Bronchial epithelial cell (primary cell): ENCODE measurements around the gene KMT2E. TPM values are rescaled to one million over a fixed set of nuclear protein-coding genes. Genes with fewer than 3 reads are reported as not detected.

ENCODE experiments used
- DNase-seq: peaks from one replicate; pipeline ENCODE4 v3.0.0-alpha.2; 2010; ENCODE audit warnings: low read depth
- FAIRE-seq: peaks from 2 replicates; lab custom pipeline; 2011; peaks lifted over from hg19 to GRCh38; lab: Jason Lieb, UNC
- H3K27me3 ChIP-seq: 2 replicates; pipeline ENCODE4 v1.5.1; 2011; ENCODE audit warnings: low read length; ENCODE audit not compliant: control insufficient read depth, insufficient read depth
- H3K36me3 ChIP-seq: 2 replicates; pipeline ENCODE4 v1.5.1; 2011; ENCODE audit warnings: low read length; ENCODE audit not compliant: control insufficient read depth, insufficient read depth
- H3K4me3 ChIP-seq: 2 replicates; pipeline ENCODE4 v1.5.1; 2011; ENCODE audit warnings: mild to moderate bottlenecking, low read depth, low read length, control low read depth
- total RNA-seq: library from RNA; depleted of rRNA; stranded (reverse); fragments of >200 nt; gene quantifications from 2 replicates; pipeline ENCODE4 v1.2.1, GENCODE V29; 2014
- TF ChIP-seq, protein P1 (sequence below): IDR thresholded peaks from 2 replicates; pipeline ENCODE4 v1.5.1; 2011; ENCODE audit warnings: mild to moderate bottlenecking, moderate library complexity, low read length, control low read depth, inconsistent platforms; ENCODE audit not compliant: insufficient read depth, severe bottlenecking

Gene KMT2E
- total RNA-seq, 1 donor from 2014 or later = 79.8 TPM

DNA sequence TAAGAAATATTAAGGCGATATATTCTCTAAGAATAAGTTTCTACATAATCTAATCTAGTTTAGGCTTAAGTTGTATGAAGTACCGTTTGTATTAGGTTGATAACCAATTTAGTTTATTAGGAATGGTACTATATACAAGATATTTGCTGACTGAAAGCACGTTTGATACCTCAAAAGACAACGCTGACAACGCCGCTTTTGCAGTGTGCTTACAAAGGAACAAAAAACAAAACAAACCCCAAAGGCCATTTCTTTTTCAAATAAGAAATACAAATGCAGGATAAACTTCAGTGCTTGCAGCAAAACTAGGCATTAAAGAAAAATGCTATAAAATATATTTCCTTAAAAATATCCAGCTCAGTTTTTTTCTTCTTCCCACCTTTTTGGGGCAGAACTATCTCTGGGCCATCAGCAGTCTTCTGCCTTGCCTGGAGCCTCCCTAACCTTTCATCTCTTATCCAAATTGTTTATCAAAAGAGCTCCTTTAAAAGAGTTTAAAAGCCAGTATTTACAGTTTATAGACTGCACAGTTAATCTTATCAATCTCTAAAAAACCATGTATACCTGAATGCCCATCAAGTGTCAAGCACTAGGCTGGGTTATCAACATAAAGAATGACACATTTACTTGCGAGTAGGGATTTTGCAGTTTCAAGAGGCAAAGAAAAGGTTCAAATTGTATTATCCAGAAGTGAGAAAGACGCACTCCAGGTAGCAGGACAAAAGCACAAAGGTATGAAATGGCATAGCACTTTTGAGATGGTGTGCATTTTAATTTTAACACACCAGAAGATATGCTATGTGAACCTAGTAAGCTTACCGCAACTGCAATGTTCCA is 4.1 kb upstream of the KMT2E start:
- TF ChIP-seq, protein P1, sequence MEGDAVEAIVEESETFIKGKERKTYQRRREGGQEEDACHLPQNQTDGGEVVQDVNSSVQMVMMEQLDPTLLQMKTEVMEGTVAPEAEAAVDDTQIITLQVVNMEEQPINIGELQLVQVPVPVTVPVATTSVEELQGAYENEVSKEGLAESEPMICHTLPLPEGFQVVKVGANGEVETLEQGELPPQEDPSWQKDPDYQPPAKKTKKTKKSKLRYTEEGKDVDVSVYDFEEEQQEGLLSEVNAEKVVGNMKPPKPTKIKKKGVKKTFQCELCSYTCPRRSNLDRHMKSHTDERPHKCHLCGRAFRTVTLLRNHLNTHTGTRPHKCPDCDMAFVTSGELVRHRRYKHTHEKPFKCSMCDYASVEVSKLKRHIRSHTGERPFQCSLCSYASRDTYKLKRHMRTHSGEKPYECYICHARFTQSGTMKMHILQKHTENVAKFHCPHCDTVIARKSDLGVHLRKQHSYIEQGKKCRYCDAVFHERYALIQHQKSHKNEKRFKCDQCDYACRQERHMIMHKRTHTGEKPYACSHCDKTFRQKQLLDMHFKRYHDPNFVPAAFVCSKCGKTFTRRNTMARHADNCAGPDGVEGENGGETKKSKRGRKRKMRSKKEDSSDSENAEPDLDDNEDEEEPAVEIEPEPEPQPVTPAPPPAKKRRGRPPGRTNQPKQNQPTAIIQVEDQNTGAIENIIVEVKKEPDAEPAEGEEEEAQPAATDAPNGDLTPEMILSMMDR = no peak
- H3K36me3 ChIP-seq = peaks cover 3% of the 10 kb centered on the region
- FAIRE-seq (no peak), DNase-seq (no peak)
- peak overlapping the region; percentile 100 for H3K4me3 ChIP-seq
- no peaks in the 10 kb centered on the region for H3K27me3 ChIP-seq

GRCh38 chr7:105010504-105011130 is 3.4 kb upstream of the KMT2E start:
- no peaks in the 10 kb centered on the region for H3K27me3 ChIP-seq
- TF ChIP-seq, protein P1 = no peak
- no peak for FAIRE-seq
- H3K4me3 ChIP-seq = peak overlapping the region; percentile 100
- H3K36me3 ChIP-seq = peaks cover 3% of the 10 kb centered on the region
- no peak for DNase-seq

DNA sequence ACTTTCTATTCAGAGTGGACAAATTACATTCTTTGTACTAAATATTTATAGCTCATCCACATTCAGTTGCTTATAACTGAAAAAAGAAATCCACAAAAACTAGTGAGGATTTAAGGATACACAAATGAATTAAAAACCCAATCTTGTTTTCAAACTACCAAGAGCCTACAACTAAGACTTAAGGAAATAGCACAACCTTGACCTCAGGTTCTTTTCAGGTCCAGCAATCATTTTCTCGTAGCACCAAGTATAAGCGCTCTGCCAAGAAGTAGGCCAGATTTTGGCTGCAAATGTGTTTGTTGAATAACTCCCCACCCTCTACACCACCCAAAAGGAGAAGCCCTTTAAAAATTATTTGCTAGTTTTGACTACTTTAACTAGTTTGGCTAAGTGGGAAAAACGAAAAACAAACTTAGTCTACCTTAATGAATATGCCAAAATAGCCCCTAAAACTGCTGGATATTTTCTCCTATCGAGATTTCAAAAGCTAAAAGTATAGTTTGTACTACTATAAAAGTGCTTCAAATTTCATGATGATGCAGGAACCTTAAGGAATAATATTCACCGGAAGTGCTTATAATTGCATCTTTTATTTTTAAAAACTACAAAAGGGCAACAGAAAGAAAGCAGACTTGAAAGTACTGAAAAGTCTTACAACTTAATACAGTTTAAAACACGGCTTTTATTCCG is 2.7 kb upstream of the KMT2E start:
- H3K27me3 ChIP-seq = no peaks in the 10 kb centered on the region
- DNase-seq (no peak), FAIRE-seq (no peak)
- TF ChIP-seq, protein P1 = no peak
- peaks cover 3% of the 10 kb centered on the region for H3K36me3 ChIP-seq
- H3K4me3 ChIP-seq = peak overlapping the region; percentile 100

- peak overlapping the region; percentile 100 for H3K4me3 ChIP-seq
- TF ChIP-seq, protein P1 = no peak
- FAIRE-seq = no peak
- H3K36me3 ChIP-seq = peaks cover 3% of the 10 kb centered on the region
- no peak for DNase-seq
- no peaks in the 10 kb centered on the region for H3K27me3 ChIP-seq
Observed at GRCh38 chr7:105011831-105012502, 2.0 kb upstream of the KMT2E start.

DNA sequence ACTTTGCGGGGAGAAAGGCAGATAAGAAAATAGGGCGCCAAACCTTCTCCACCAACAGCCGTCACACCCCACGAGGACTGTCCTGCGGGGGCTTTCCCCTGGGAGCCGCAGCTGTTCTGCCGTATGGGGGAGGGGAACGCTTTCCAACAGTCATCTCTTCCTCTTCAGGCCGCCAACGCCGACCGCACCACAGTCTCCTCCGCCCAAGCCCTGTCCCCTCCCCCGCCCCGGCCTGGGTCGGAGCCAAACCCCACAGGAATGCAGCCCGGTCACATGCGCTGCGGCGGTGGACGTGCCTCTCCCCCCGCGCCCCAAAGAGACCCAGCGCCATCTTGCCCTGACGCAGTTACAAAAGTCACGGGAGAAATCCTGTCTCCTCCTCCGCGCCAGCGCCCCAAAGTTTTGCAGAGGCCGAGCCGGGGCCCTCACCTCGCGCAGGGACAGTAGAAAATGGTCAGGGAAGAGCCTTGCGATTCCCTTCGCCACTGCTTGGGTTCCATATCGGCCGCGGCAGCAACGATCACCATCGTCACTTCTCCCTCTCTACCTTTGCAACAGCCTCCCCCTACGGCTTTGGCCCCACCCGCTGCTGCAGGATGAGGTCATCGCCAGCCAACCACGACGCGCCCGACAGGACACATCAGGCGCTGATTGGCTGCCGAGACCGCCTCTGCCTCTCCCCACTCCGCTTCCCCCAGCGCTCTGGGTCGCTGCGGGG is 1.3 kb upstream of the KMT2E start:
- TF ChIP-seq, protein P1 = no peak
- DNase-seq (peak; percentile 91), FAIRE-seq (no peak)
- Histone ChIP-seq H3K36me3 (peaks cover 3% of the 10 kb centered on the region), H3K27me3 (no peaks in the 10 kb centered on the region), H3K4me3 (peak overlapping the region; percentile 100)
